Parathyroid adenoma (tissue), 2 donors: Measurements from ENCODE around the gene SHROOM1.

Experiments used
- H2AFZ ChIP-seq: fragments of 300-600 bp; sonication (generic); one replicate; pipeline ENCODE4 v1.7.0; 2017; ENCODE audit warnings: antibody characterized with exemption, mild to moderate bottlenecking
- H3K27ac ChIP-seq: fragments of 300-600 bp; sonication (generic); one replicate; pipeline ENCODE4 v1.7.0; 2017
- H3K27me3 ChIP-seq: fragments of 300-600 bp; sonication (generic); one replicate; pipeline ENCODE4 v1.7.0; 2017; ENCODE audit warnings: low read length; ENCODE audit not compliant: control insufficient read depth, insufficient read depth
- H3K36me3 ChIP-seq: fragments of 300-600 bp; sonication (generic); one replicate; pipeline ENCODE4 v1.7.0; 2017; ENCODE audit warnings: low read length; ENCODE audit not compliant: control insufficient read depth, insufficient read depth
- H3K4me1 ChIP-seq: fragments of 300-600 bp; sonication (generic); one replicate; pipeline ENCODE4 v1.7.0; 2017; ENCODE audit warnings: control low read depth
- H3K4me2 ChIP-seq: fragments of 300-600 bp; sonication (generic); one replicate; pipeline ENCODE4 v1.7.0; 2017; ENCODE audit warnings: low read length
- H3K4me3 ChIP-seq: fragments of 300-600 bp; sonication (generic); one replicate; pipeline ENCODE4 v1.7.0; 2017; ENCODE audit warnings: low read depth, low read length
- H3K79me2 ChIP-seq: fragments of 300-600 bp; sonication (generic); one replicate; pipeline ENCODE4 v1.7.0; 2017; ENCODE audit warnings: control low read depth
- H3K9ac ChIP-seq: fragments of 300-600 bp; sonication (generic); one replicate; pipeline ENCODE4 v1.7.0; 2017; ENCODE audit warnings: mild to moderate bottlenecking
- H3K9me3 ChIP-seq: fragments of 300-600 bp; sonication (generic); one replicate; pipeline ENCODE4 v1.7.0; 2017; ENCODE audit warnings: low read length; ENCODE audit not compliant: control insufficient read depth
- TF ChIP-seq, protein P1 (sequence below): fragments of 300-600 bp; sonication (generic); IDR thresholded peaks from one replicate; pipeline ENCODE4 v1.7.0; 2017; ENCODE audit warnings: antibody characterized with exemption, mild to moderate bottlenecking
- donor health status: primary hyperparathyroidism.

Gene SHROOM1

DNA sequence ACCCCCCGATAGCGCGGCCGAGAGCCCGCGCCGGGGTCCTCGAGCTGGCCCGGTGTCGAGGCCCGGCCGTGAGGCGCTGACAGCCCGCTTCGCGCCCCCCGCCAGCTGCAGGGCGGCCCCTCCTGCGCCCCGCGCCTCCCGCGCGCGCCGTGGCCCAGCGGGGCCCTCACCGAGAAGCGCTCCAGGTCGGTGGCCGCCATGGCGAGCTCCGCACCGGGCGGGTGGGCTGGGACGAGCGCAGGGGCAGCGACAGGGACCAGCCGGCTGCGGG lies 53.6 kb downstream of the SHROOM1 start:
- H3K27me3 ChIP-seq = no peaks in the 10 kb centered on the region
- H3K79me2 ChIP-seq = peaks cover 6% of the 10 kb centered on the region
- no peak overlapping the region for H3K27ac ChIP-seq
- H3K9me3 ChIP-seq = no peaks in the 10 kb centered on the region
- H3K4me3 ChIP-seq = peak overlapping the region; percentile 64
- H3K9ac ChIP-seq = no peak overlapping the region
- no peaks in the 10 kb centered on the region for H3K36me3 ChIP-seq
- TF ChIP-seq, protein P1, sequence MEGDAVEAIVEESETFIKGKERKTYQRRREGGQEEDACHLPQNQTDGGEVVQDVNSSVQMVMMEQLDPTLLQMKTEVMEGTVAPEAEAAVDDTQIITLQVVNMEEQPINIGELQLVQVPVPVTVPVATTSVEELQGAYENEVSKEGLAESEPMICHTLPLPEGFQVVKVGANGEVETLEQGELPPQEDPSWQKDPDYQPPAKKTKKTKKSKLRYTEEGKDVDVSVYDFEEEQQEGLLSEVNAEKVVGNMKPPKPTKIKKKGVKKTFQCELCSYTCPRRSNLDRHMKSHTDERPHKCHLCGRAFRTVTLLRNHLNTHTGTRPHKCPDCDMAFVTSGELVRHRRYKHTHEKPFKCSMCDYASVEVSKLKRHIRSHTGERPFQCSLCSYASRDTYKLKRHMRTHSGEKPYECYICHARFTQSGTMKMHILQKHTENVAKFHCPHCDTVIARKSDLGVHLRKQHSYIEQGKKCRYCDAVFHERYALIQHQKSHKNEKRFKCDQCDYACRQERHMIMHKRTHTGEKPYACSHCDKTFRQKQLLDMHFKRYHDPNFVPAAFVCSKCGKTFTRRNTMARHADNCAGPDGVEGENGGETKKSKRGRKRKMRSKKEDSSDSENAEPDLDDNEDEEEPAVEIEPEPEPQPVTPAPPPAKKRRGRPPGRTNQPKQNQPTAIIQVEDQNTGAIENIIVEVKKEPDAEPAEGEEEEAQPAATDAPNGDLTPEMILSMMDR = no peak
- H3K4me1 ChIP-seq = peaks cover 36% of the 10 kb centered on the region
- H3K4me2 ChIP-seq = peak overlapping the region; percentile 70
- H2AFZ ChIP-seq = peak overlapping the region; percentile 79

DNA sequence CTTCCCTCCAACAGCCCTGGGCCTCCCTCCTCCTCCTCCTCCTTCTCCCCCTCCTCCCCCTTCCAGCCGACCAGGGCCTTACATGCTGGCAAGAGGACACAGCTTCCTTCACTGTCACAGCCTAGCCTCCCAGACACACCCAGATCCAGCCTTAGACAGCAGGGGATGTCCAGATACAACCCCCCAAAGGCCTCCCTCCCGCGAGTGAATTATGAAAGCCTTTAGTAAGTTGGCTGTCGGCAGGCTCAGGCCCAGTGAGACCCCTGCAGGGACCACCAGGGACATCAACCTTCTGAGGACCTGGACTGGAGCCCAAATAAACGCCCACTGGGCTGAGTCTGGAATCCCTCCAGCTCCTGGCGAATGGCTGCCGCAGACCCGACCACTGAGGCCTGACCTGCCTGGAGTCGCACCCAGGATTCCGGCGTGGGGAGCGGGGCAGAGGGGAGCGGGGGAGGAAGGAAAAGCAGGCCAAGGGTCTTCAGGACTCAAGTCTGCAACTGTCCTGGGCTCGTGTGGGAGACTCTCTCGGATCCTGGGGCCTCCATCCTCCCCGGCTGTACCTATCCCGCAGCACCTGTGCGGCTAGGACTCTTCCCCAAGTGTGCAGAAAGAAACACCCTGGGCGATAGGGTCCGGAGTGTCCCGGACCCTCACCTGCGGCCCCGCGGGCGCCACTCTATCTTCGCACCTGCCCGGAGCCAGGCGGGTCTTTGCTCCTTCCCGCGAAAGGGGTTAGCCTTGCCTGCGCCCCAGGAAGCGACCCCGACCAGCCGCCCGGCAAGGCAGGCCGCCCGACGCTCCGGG lies 54.1 kb downstream of the SHROOM1 start:
- peak overlapping the region; percentile 64 for H3K4me3 ChIP-seq
- H3K9me3 ChIP-seq = no peaks in the 10 kb centered on the region
- no peaks in the 10 kb centered on the region for H3K36me3 ChIP-seq
- H3K27ac ChIP-seq = peak overlapping the region; percentile 62
- peaks cover 6% of the 10 kb centered on the region for H3K79me2 ChIP-seq
- H3K4me1 ChIP-seq = peaks cover 36% of the 10 kb centered on the region
- TF ChIP-seq, protein P1 = no peak
- H3K27me3 ChIP-seq = no peaks in the 10 kb centered on the region
- H2AFZ ChIP-seq = peak overlapping the region; percentile 79
- no peak overlapping the region for H3K9ac ChIP-seq
- H3K4me2 ChIP-seq = peak overlapping the region; percentile 70

DNA sequence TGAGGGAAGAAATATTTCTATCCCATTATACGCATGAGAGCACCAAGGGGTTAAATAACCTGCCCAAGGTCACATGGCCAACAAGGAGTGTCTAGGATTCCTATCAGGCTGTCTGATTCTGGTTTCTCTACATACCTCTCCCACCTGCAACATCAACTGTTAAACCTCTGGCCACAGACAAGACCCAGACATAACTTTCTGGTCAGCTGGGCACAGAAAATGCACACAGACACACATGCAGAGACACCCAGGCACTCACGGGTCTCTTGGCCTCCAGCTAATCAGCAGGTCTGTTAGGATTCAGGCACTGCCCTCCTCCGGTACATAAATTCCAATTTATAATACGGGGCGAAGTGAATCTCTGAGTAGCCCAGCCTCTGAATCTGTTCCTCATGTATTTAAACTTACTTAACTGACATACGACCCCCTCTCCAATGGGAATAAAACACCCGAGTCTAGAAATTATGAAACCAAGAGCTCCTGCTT lies 54.9 kb downstream of the SHROOM1 start:
- Histone ChIP-seq H3K9me3 (no peaks in the 10 kb centered on the region), H3K27ac (peak overlapping the region; percentile 55), H3K4me2 (peak overlapping the region; percentile 70), H3K9ac (no peak overlapping the region), H3K36me3 (no peaks in the 10 kb centered on the region), H2AFZ (peak overlapping the region; percentile 79), H3K4me3 (peak overlapping the region; percentile 19), H3K27me3 (no peaks in the 10 kb centered on the region), H3K4me1 (peaks cover 36% of the 10 kb centered on the region), H3K79me2 (peaks cover 6% of the 10 kb centered on the region)
- TF ChIP-seq, protein P1 = no peak

DNA sequence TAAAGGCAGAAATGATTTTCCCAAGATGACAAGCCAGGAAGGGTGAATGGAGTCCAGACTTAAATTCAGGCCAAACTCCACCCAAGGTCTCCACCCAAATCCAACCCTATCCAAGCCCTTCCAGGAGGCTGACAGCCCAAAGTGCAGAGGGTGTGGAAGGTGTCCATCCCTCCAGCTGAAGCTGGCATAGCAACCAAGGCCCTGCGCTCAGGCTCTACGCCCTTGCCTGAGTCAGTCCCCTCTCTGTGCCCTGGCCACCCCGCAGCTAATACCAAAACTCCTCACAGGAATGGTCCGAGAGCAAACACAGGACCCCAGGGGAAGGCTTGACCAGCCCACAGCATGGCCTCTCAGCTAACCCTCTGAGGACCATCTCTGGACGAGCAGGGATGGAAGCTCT lies 55.6 kb downstream of the SHROOM1 start:
- Histone ChIP-seq H3K27ac (peak overlapping the region; percentile 55), H3K27me3 (no peaks in the 10 kb centered on the region), H3K36me3 (no peaks in the 10 kb centered on the region), H3K4me1 (peaks cover 36% of the 10 kb centered on the region), H3K9me3 (no peaks in the 10 kb centered on the region), H3K4me2 (peak overlapping the region; percentile 70), H3K9ac (no peak overlapping the region), H3K4me3 (no peak overlapping the region), H2AFZ (no peak overlapping the region), H3K79me2 (peaks cover 6% of the 10 kb centered on the region)
- TF ChIP-seq, protein P1 = no peak

DNA sequence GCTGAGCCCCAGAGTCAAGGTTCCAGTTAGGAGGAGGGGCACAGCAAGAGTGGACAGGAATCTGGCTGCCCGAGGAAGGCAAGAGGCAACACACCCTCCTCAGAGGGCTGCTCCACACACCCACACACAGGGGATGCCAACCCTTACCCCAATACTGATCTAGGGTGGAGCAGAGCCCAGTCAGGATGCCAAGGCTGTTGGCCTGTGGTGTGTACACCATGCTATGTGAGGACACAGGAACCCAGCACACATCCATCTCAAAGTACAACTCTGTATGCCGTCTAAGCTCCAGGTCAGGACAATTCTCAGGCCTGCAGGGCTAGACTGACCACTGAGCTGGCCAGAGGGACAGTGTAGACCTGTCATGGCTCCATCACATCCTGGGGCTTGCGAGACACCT lies 56.0 kb downstream of the SHROOM1 start:
- TF ChIP-seq, protein P1 = no peak
- H3K27ac ChIP-seq = peak overlapping the region; percentile 55
- no peak overlapping the region for H3K9ac ChIP-seq
- H3K79me2 ChIP-seq = peaks cover 10% of the 10 kb centered on the region
- H3K9me3 ChIP-seq = no peaks in the 10 kb centered on the region
- H3K36me3 ChIP-seq = no peaks in the 10 kb centered on the region
- H2AFZ ChIP-seq = peak overlapping the region; percentile 23
- no peak overlapping the region for H3K4me3 ChIP-seq
- H3K4me1 ChIP-seq = peaks cover 36% of the 10 kb centered on the region
- H3K4me2 ChIP-seq = peak overlapping the region; percentile 4
- H3K27me3 ChIP-seq = no peaks in the 10 kb centered on the region
